OCI-LY3 (cell line): ENCODE measurements around the gene VIP.
"Not testable (repeated sequence)": the region's sequence is repeated elsewhere in the genome, so short reads cannot be mapped to it uniquely, and the experiment has no call there.

Experiments
- H2AFZ ChIP-seq: fragments of 200-600, 300-600 bp; shearing (Covaris generic); 2 replicates; pipeline ENCODE4 v1.6.0; 2014; ENCODE audit warnings: antibody characterized with exemption, low read depth, low read length
- H3K27ac ChIP-seq: fragments of 200-600, 300-600 bp; sonication (generic); 2 replicates; pipeline ENCODE4 v1.5.1; 2014; ENCODE audit warnings: mild to moderate bottlenecking, low read length, moderate library complexity, mixed read lengths
- H3K27me3 ChIP-seq: fragments of 200-600, 300-600 bp; sonication (generic); 2 replicates; pipeline ENCODE4 v1.6.1; 2014; ENCODE audit warnings: low read depth, low read length, mixed read lengths
- H3K36me3 ChIP-seq: fragments of 200-600, 300-600 bp; sonication (generic); replicated peaks from 2 replicates; pipeline ENCODE3; 2014; ENCODE audit warnings: low read depth, low read length, mixed read lengths
- H3K4me1 ChIP-seq: fragments of 300-600, 200-600 bp; sonication (generic); 2 replicates; pipeline ENCODE4 v1.6.1; 2014; ENCODE audit warnings: low read length, mixed read lengths
- H3K4me2 ChIP-seq: fragments of 200-600, 300-600 bp; sonication (generic); 2 replicates; pipeline ENCODE4 v1.6.1; 2014; ENCODE audit warnings: low read length, mixed read lengths
- H3K4me3 ChIP-seq: fragments of 300-600, 200-600 bp; sonication (generic); 2 replicates; pipeline ENCODE4 v1.5.1; 2014; ENCODE audit warnings: antibody characterized with exemption, mild to moderate bottlenecking, low read length, moderate library complexity
- H3K79me2 ChIP-seq: fragments of 300-600, 200-600 bp; shearing (Covaris generic); 2 replicates; pipeline ENCODE4 v1.6.1; 2014; ENCODE audit warnings: mild to moderate bottlenecking, low read length, mixed read lengths
- H3K9ac ChIP-seq: fragments of 300-600, 200-600 bp; shearing (Covaris generic); 2 replicates; pipeline ENCODE4 v1.6.0; 2014; ENCODE audit warnings: mild to moderate bottlenecking, low read length, moderate library complexity
- H3K9me3 ChIP-seq: fragments of 200-600, 300-600 bp; shearing (Covaris generic); 2 replicates; pipeline ENCODE4 v1.6.1; 2014; ENCODE audit warnings: low read length, mixed read lengths; ENCODE audit not compliant: insufficient read depth
- H4K20me1 ChIP-seq: fragments of 200-600, 300-600 bp; sonication (generic); 2 replicates; pipeline ENCODE4 v1.6.1; 2016; ENCODE audit warnings: low read length, mixed read lengths; ENCODE audit not compliant: insufficient read depth
- EZH2phosphoT487 ChIP-seq: fragments of 200-600 bp; shearing (Covaris generic); IDR thresholded peaks from 2 replicates; pipeline ENCODE4 v1.6.1; 2018; ENCODE audit warnings: antibody characterized with exemption, mixed run types, low read depth
- TF ChIP-seq, protein P1 (sequence below): fragments of 200-600, 300-600 bp; sonication (generic); IDR thresholded peaks from 2 replicates; pipeline ENCODE4 v1.5.1; 2014; ENCODE audit warnings: antibody characterized with exemption, low read length, low read depth

VIP gene

DNA sequence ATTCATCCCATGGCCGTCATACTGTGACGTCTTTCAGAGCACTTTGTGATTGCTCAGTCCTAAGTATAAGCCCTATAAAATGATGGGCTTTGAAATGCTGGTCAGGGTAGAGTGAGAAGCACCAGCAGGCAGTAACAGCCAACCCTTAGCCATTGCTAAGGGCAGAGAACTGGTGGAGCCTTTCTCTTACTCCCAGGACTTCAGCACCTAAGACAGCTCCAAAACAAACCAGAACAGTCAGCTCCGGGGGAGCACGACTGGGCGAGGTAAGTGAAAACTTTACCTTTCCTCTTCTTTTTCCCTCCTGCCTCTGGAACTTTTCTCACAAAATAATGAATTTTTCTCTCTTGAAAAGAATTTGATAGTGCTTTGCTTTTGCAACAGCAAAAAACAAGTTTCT, at the start of gene VIP:
VIP (plus strand) TSS at position 104 of the 400 bp plus-strand sequence. CDS start 1,381 bp downstream, outside the sequence.
- no peaks in the 10 kb centered on the region for H3K79me2 ChIP-seq
- H3K27ac ChIP-seq: no peak within 1 kb of the TSS
- no peak within 1 kb of the TSS for H3K9ac ChIP-seq
- no peaks in the 10 kb centered on the region for H3K9me3 ChIP-seq
- H4K20me1 ChIP-seq: no peaks in the 10 kb centered on the region
- H2AFZ ChIP-seq: no peak within 1 kb of the TSS
- no peak within 1 kb of the TSS for H3K4me3 ChIP-seq
- no peaks in the 10 kb centered on the region for H3K27me3 ChIP-seq
- no peaks in the 10 kb centered on the region for H3K4me1 ChIP-seq
- H3K36me3 ChIP-seq: no peaks in the 10 kb centered on the region
- no peak for TF ChIP-seq EZH2phosphoT487
- TF ChIP-seq, protein P1, sequence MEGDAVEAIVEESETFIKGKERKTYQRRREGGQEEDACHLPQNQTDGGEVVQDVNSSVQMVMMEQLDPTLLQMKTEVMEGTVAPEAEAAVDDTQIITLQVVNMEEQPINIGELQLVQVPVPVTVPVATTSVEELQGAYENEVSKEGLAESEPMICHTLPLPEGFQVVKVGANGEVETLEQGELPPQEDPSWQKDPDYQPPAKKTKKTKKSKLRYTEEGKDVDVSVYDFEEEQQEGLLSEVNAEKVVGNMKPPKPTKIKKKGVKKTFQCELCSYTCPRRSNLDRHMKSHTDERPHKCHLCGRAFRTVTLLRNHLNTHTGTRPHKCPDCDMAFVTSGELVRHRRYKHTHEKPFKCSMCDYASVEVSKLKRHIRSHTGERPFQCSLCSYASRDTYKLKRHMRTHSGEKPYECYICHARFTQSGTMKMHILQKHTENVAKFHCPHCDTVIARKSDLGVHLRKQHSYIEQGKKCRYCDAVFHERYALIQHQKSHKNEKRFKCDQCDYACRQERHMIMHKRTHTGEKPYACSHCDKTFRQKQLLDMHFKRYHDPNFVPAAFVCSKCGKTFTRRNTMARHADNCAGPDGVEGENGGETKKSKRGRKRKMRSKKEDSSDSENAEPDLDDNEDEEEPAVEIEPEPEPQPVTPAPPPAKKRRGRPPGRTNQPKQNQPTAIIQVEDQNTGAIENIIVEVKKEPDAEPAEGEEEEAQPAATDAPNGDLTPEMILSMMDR: no peak
- no peak within 1 kb of the TSS for H3K4me2 ChIP-seq

DNA sequence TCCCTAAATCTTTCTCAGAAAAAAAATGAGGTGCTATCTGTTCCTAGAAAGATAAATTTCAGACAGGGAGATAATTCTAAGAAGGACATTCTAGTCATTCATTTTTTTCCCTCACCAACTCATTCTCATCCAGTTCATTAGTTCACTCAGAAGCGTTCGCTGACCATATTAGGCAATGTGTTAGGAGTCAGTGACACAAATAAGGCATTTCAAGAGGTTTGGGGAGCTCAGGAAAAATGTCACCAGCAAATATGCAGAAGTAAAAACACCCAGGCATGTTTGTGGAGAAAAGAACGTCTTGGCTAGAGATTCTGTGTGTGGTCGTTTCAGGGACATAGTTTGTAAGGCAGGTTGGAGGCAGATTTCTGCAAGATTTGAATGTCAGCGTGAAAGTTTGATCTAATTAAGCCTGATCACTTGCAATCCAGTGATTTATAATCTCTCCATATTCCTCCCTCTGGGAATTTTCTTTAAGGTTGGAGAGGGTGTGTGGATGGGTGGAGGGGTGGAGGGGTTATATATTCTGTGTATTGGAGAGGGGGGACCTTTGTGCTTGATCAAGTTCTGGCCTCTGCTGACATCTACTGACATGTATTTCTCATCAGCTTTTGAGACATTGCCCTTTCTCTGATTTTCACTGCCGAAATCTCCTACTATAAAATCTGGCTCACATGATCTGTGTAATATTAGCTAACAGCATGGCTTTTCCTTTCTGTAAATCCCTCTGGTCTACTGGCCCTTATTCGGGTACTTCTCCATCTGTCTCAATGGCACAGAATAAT, 49.3 kb upstream of the VIP start:
- H3K4me3 ChIP-seq: no peak overlapping the region
- H3K27me3 ChIP-seq: peaks cover 7% of the 10 kb centered on the region; the same call in 1 of the 2 replicates
- no peaks in the 10 kb centered on the region for H4K20me1 ChIP-seq
- no peaks in the 10 kb centered on the region for H3K9me3 ChIP-seq
- H3K36me3 ChIP-seq: no peaks in the 10 kb centered on the region
- no peak overlapping the region for H3K4me2 ChIP-seq
- no peak overlapping the region for H2AFZ ChIP-seq
- no peaks in the 10 kb centered on the region for H3K4me1 ChIP-seq
- no peak overlapping the region for H3K27ac ChIP-seq
- no peak for TF ChIP-seq EZH2phosphoT487
- TF ChIP-seq, protein P1: 0 out of 2 replicates have a peak, but pooled peaks have one; percentile 6
- no peak overlapping the region for H3K9ac ChIP-seq
- H3K79me2 ChIP-seq: no peaks in the 10 kb centered on the region

DNA sequence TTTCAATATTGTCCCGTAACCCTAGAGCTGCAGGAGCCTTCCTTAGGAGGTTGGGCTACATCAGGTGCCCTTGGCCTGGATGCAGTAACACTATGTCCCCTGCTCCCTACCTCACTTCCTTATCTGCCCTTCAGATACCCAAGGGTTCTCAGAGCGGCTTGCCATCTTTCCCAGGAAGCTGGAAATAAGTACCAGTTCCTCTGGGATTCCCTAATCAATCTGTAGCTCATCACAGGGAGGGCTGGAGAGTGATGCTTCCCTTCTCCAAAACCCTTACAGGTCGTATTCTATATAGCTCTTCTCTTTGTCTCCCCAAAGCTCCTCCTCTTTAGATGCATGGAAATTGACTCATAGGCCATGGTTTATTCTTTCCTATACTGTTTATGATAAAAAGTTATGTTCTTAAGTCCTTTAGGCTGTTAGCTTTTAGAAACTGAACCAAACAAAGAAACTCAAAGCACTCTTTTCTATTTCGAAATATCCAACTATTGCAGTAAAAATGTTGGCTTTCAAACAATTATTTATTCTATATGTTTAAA, 48.7 kb upstream of the VIP start:
- Histone ChIP-seq H2AFZ (no peak overlapping the region), H3K4me2 (no peak overlapping the region), H3K9me3 (no peaks in the 10 kb centered on the region), H3K4me1 (no peaks in the 10 kb centered on the region), H3K36me3 (no peaks in the 10 kb centered on the region), H3K9ac (no peak overlapping the region), H3K27ac (no peak overlapping the region), H3K4me3 (no peak overlapping the region), H3K27me3 (peaks cover 7% of the 10 kb centered on the region; the same call in 1 of the 2 replicates), H4K20me1 (no peaks in the 10 kb centered on the region), H3K79me2 (no peaks in the 10 kb centered on the region)
- no peak for TF ChIP-seq EZH2phosphoT487
- TF ChIP-seq, protein P1: no peak

DNA sequence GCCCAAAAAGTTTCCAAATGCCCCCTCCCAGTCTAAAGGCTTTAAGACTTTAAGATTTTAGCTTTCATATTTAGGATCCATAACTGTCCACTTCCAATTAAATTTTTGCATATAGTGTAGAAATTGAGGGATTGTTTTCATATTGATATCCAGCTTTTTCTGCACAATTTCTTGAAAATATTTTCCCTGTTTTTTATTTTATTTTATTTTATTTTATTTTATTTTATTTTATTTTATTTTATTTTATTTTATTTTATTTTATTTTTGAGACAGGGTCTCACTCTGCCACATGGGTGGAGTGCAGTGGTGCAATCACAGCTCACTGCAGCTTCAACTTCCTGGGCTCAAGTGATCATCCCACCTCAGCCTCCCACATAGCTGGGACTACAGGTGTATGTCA, 46.8 kb upstream of the VIP start:
- H3K79me2 ChIP-seq, H3K27ac ChIP-seq, H4K20me1 ChIP-seq, H3K4me1 ChIP-seq, H2AFZ ChIP-seq, H3K27me3 ChIP-seq, H3K4me2 ChIP-seq, H3K9me3 ChIP-seq, H3K36me3 ChIP-seq, H3K4me3 ChIP-seq, H3K9ac ChIP-seq: not testable (repeated sequence)
